HCT116 (cell line): ENCODE results near the gene NR2C2. TPM values are rescaled to one million over a fixed set of nuclear protein-coding genes. Genes with fewer than 3 reads are reported as not detected.

Experiments used
- ATAC-seq: fragments of 200-7000 bp; cut with Tn5 transposase; 2 replicates; pipeline ENCODE4 v1.9.1; 2020; ENCODE audit warnings: mild to moderate bottlenecking, moderate library complexity
- BruUV-seq: library from RNA; stranded (reverse); fragments of 400-500 nt; replicated peaks from 2 replicates; lab custom pipeline; 2021; lab: Mats Ljungman, UMichigan
- CTCF ChIA-PET: fragments of 300-600 bp; sonication (Branson Sonifier 250); formaldehyde crosslinking; loops from one replicate; lab custom pipeline; 2021; ENCODE audit warnings: antibody characterized with exemption; lab: Charles Lee
- POLR2A ChIA-PET: fragments of 300-600, 350-600 bp; sonication (Branson Sonifier 250); formaldehyde crosslinking; loops from one replicate; lab custom pipeline; 2021; ENCODE audit warnings: antibody characterized with exemption; lab: Charles Lee
- RAD21 ChIA-PET, 2 experiments: fragments of 300-600 bp; sonication (Branson Sonifier 250); formaldehyde crosslinking; loops; one replicate each; lab custom pipeline; 2023; ENCODE audit warnings: low total read pairs in 2 of 2; ENCODE audit not compliant: uncharacterized antibody in 2 of 2, unreplicated experiment in 2 of 2, low non-redundant PET in 1 of 2; lab: Charles Lee
- DNase-seq: peaks from one replicate; pipeline ENCODE4 v3.0.0-alpha.2; 2010; ENCODE audit warnings: low read depth, low spot score
- H2AFZ ChIP-seq: fragments of 200-600 bp; shearing (Covaris generic), sonication (generic); 2 replicates; pipeline ENCODE4 v1.6.1; 2017; ENCODE audit warnings: low read depth, mixed run types, mixed read lengths, antibody characterized with exemption, low read length; ENCODE audit not compliant: poor library complexity, severe bottlenecking
- H3K27ac ChIP-seq: 2 replicates; pipeline ENCODE4 v1.5.1; 2012; ENCODE audit warnings: low read depth, low read length
- H3K27me3 ChIP-seq: fragments of 200-600 bp; sonication (generic); 2 replicates; pipeline ENCODE4 v1.6.1; 2016; ENCODE audit warnings: mixed run types, low read length, mixed read lengths; ENCODE audit not compliant: insufficient read depth
- H3K36me3 ChIP-seq, 2 experiments: fragments of 200-500 bp in 1 of 2; fragments of 200-600 bp in 1 of 2; sonication (Bioruptor generic) in 1 of 2; sonication (generic) in 1 of 2; 2 replicates each; pipeline versions ENCODE4 v1.5.1 to v1.6.1; 2014 to 2016; ENCODE audit warnings: low read length in 2 of 2, inconsistent platforms in 1 of 2, mixed read lengths in 1 of 2, mixed run types in 1 of 2; ENCODE audit not compliant: insufficient read depth in 2 of 2, control insufficient read depth in 1 of 2
- H3K4me1 ChIP-seq, 2 experiments: fragments of 200-600 bp in 1 of 2; sonication (generic) in 1 of 2; 2 replicates each; pipeline versions ENCODE4 v1.5.1 to v1.6.1; 2012 to 2017; ENCODE audit warnings: low read length in 2 of 2, inconsistent platforms in 1 of 2, mild to moderate bottlenecking in 1 of 2, mixed read lengths in 1 of 2, mixed run types in 1 of 2, moderate library complexity in 1 of 2; ENCODE audit not compliant: insufficient read depth in 2 of 2, control insufficient read depth in 1 of 2
- H3K4me2 ChIP-seq: fragments of 200-600 bp; sonication (generic); 2 replicates; pipeline ENCODE4 v1.6.1; 2017; ENCODE audit warnings: mixed run types, low read length, mixed read lengths
- H3K4me3 ChIP-seq, 2 experiments: fragments of 200-600 bp in 1 of 2; sonication (generic) in 1 of 2; replicated peaks in 1 of 2; 2 replicates each; pipeline ENCODE4 v1.5.1; 2011 to 2016; ENCODE audit warnings: low read length in 2 of 2, control low read depth in 1 of 2, low read depth in 1 of 2, mild to moderate bottlenecking in 1 of 2, mixed read lengths in 1 of 2, mixed run types in 1 of 2
- H3K79me2 ChIP-seq: fragments of 200-600 bp; sonication (generic); 2 replicates; pipeline ENCODE4 v1.6.1; 2017; ENCODE audit warnings: mild to moderate bottlenecking, mixed run types, low read length, moderate library complexity, mixed read lengths; ENCODE audit not compliant: insufficient read depth
- H3K9ac ChIP-seq: fragments of 200-600 bp; sonication (generic); 2 replicates; pipeline ENCODE4 v1.6.1; 2016; ENCODE audit warnings: low read length, mixed read lengths
- H3K9me2 ChIP-seq: fragments of 200-600 bp; sonication (generic), shearing (Covaris generic); 2 replicates; pipeline ENCODE4 v1.6.1; 2017; ENCODE audit warnings: mixed run types, mild to moderate bottlenecking, moderate library complexity; ENCODE audit not compliant: insufficient read depth
- H3K9me3 ChIP-seq, 2 experiments: fragments of 200-500 bp in 1 of 2; fragments of 200-600 bp in 1 of 2; sonication (Bioruptor generic) in 1 of 2; sonication (generic) in 1 of 2; 2 replicates each; pipeline ENCODE4 v1.6.1; 2014 to 2017; ENCODE audit warnings: low read length in 2 of 2, mixed read lengths in 2 of 2, inconsistent platforms in 1 of 2, low read depth in 1 of 2, mild to moderate bottlenecking in 1 of 2, mixed run types in 1 of 2, moderate library complexity in 1 of 2; ENCODE audit not compliant: control insufficient read depth in 1 of 2, insufficient read depth in 1 of 2
- H4K20me1 ChIP-seq: fragments of 200-600 bp; sonication (generic), shearing (Covaris generic); 2 replicates; pipeline ENCODE4 v1.6.1; 2017; ENCODE audit warnings: mixed run types, mild to moderate bottlenecking, moderate library complexity; ENCODE audit not compliant: insufficient read depth
- CEBPB ChIP-seq: IDR thresholded peaks from 2 replicates; pipeline ENCODE4 v1.6.1; 2012; ENCODE audit warnings: low read depth
- CTCF ChIP-seq, 3 experiments: fragments of 200-600 bp in 1 of 3; sonication (generic) in 1 of 3; IDR thresholded peaks in 2 of 3; conservative IDR thresholded peaks in 1 of 3; 2 replicates each; pipeline ENCODE4 v1.5.1; 2012 to 2017; ENCODE audit warnings: low read depth in 2 of 3, low read length in 2 of 3, antibody characterized with exemption in 1 of 3, borderline replicate concordance in 1 of 3, control low read depth in 1 of 3, mild to moderate bottlenecking in 1 of 3, mixed read lengths in 1 of 3, mixed run types in 1 of 3, moderate library complexity in 1 of 3; ENCODE audit not compliant: insufficient read depth in 1 of 3
- EGR1 ChIP-seq: IDR thresholded peaks from 2 replicates; pipeline ENCODE4 v1.6.1; 2012; ENCODE audit warnings: low read depth
- EZH2 ChIP-seq: fragments of 200-600 bp; sonication (generic); IDR thresholded peaks from 2 replicates; pipeline ENCODE4 v1.6.1; 2017; ENCODE audit warnings: antibody characterized with exemption, mixed run types
- EZH2phosphoT487 ChIP-seq: fragments of 200-600 bp; IDR thresholded peaks from 2 replicates; pipeline ENCODE4 v1.6.1; 2018; ENCODE audit warnings: antibody characterized with exemption, borderline replicate concordance
- FOSL1 ChIP-seq: IDR thresholded peaks from 2 replicates; pipeline ENCODE4 v1.6.1; 2012; ENCODE audit warnings: low read depth
- MAX ChIP-seq: IDR thresholded peaks from 2 replicates; pipeline ENCODE4 v1.6.1; 2012
- POLR2A ChIP-seq: IDR thresholded peaks from 2 replicates; pipeline ENCODE4 v1.7.0; 2011; ENCODE audit warnings: borderline replicate concordance; ENCODE audit not compliant: insufficient read depth, insufficient read length; ENCODE audit errors: extremely low read depth
- POLR2AphosphoS5 ChIP-seq: IDR thresholded peaks from 2 replicates; pipeline ENCODE4 v1.6.1; 2011; ENCODE audit warnings: mild to moderate bottlenecking, low read depth, low read length, moderate library complexity
- RAD21 ChIP-seq: IDR thresholded peaks from 2 replicates; pipeline ENCODE4 v1.6.1; 2012; ENCODE audit warnings: low read depth, mild to moderate bottlenecking
- SIN3A ChIP-seq: IDR thresholded peaks from 2 replicates; pipeline ENCODE4 v1.6.1; 2012; ENCODE audit warnings: low read depth
- SP1 ChIP-seq: IDR thresholded peaks from 2 replicates; pipeline ENCODE4 v1.6.1; 2012; ENCODE audit warnings: low read depth
- SRF ChIP-seq: IDR thresholded peaks from 2 replicates; pipeline ENCODE4 v1.6.1; 2012; ENCODE audit warnings: low read depth
- ZBTB33 ChIP-seq: IDR thresholded peaks from 2 replicates; pipeline ENCODE4 v1.6.1; 2011; ENCODE audit warnings: mild to moderate bottlenecking, low read length, moderate library complexity; ENCODE audit not compliant: insufficient replicate concordance; ENCODE audit errors: extremely low read depth
- ZFX ChIP-seq: fragments of 450-650 bp; IDR thresholded peaks from 2 replicates; pipeline ENCODE4 v1.6.1; 2017
- ZNF274 ChIP-seq: fragments of 200-500 bp; sonication (Bioruptor generic); IDR thresholded peaks from 2 replicates; pipeline ENCODE4 v1.6.1; 2014; ENCODE audit warnings: mild to moderate bottlenecking, low read depth, low read length, inconsistent platforms
- intact Hi-C: fragments of 100-400 bp; cut with micrococcal nuclease; formaldehyde crosslinking; loops from 2 replicates; pipeline ENCODE4 v1.10.0; 2022
- total RNA-seq: library from RNA; stranded (reverse); gene quantifications from one replicate; pipeline ENCODE4 v1.2.1, GENCODE V29; 2021; ENCODE audit not compliant: unreplicated experiment

Gene NR2C2
- total RNA-seq, 1 experiment from 2014 or later = 45.0 TPM

GRCh38 chr3:14990780-14991148, 43.4 kb downstream of the NR2C2 start:
- BruUV-seq = no TSS peak
- CTCF ChIA-PET = no interaction called here
- intact Hi-C loops = no loop called here
- DNase-seq = no peak
- H3K9me2 ChIP-seq = no peaks in the 10 kb centered on the region
- peaks cover 63% of the 10 kb centered on the region for H3K79me2 ChIP-seq
- no peak overlapping the region for H2AFZ ChIP-seq
- H3K4me2 ChIP-seq = no peak overlapping the region
- POLR2A ChIA-PET = no interaction called here
- H3K4me3 ChIP-seq = no peak overlapping the region
- RAD21 ChIA-PET = no interaction called here
- H3K36me3 ChIP-seq = no peaks in the 10 kb centered on the region
- H3K9me3 ChIP-seq = no peaks in the 10 kb centered on the region
- H3K9ac ChIP-seq = no peak overlapping the region
- ATAC-seq = no peak
- H3K27ac ChIP-seq = no peak overlapping the region
- H4K20me1 ChIP-seq = 0 out of 2 replicates have a peak, but pooled peaks cover 6% of the 10 kb centered on the region
- TF ChIP-seq ZBTB33 (no peak), EGR1 (no peak), CTCF (IDR thresholded peaks at IDR 0.05 in 2 of 3, conservative IDR thresholded peaks at IDR 0.05 in 1 of 3; ENCODE audit: borderline replicate concordance in 1 of 3, insufficient read depth in 1 of 3, low read depth in 2 of 3, low read length in 2 of 3) (no peak), EZH2phosphoT487 (no peak), POLR2AphosphoS5 (no peak), SIN3A (no peak), EZH2 (no peak), SP1 (no peak), POLR2A (no peak), CEBPB (no peak), RAD21 (no peak), FOSL1 (no peak), ZNF274 (no peak), ZFX (no peak), MAX (no peak), SRF (no peak)
- TF ChIP-seq, all 23 proteins: peak for 0
- Histone ChIP-seq H3K27me3 (no peaks in the 10 kb centered on the region), H3K4me1 (peaks cover 9 to 11% of the 10 kb centered on the region in 2 experiments; a peak in 2 of 4 replicates)
